Neural cell (in vitro differentiated cells): ENCODE data around the gene NCS1. TPM values are rescaled to one million over a fixed set of nuclear protein-coding genes. Genes with fewer than 3 reads are reported as not detected.

ENCODE experiments used
- H2AFZ ChIP-seq: fragments of 200-600, 300-800 bp; sonication (generic), shearing (Covaris generic); 2 replicates; pipeline ENCODE4 v1.6.0; 2014; ENCODE audit warnings: low read depth, mild to moderate bottlenecking, antibody characterized with exemption, low read length, moderate library complexity
- H3F3A ChIP-seq: fragments of 200-600 bp; shearing (Covaris generic); 2 replicates; pipeline ENCODE4 v1.6.1; 2016; ENCODE audit warnings: mild to moderate bottlenecking, moderate library complexity, mixed read lengths, antibody characterized with exemption, low read length; ENCODE audit not compliant: insufficient read depth, poor library complexity, severe bottlenecking
- H3K27ac ChIP-seq: fragments of 200-600, 300-800 bp; sonication (generic), shearing (Covaris generic); 2 replicates; pipeline ENCODE4 v1.5.1; 2014; ENCODE audit warnings: mild to moderate bottlenecking, low read length, moderate library complexity
- H3K27me3 ChIP-seq: fragments of 300-800, 200-600 bp; sonication (generic), shearing (Covaris generic); 2 replicates; pipeline ENCODE4 v1.6.0; 2014; ENCODE audit warnings: mild to moderate bottlenecking, low read depth, low read length, moderate library complexity; ENCODE audit not compliant: insufficient read depth
- H3K36me3 ChIP-seq: fragments of 300-800, 200-600 bp; sonication (generic), shearing (Covaris generic); 2 replicates; pipeline ENCODE4 v1.5.1; 2014; ENCODE audit warnings: mild to moderate bottlenecking, antibody characterized with exemption, low read length, moderate library complexity; ENCODE audit not compliant: insufficient read depth
- H3K4me2 ChIP-seq: fragments of 300-800, 200-600 bp; sonication (generic), shearing (Covaris generic); 2 replicates; pipeline ENCODE4 v1.6.0; 2014; ENCODE audit warnings: mild to moderate bottlenecking, low read length
- H3K4me3 ChIP-seq: fragments of 300-800, 200-600 bp; sonication (generic), shearing (Covaris generic); 2 replicates; pipeline ENCODE4 v1.5.1; 2014; ENCODE audit warnings: mild to moderate bottlenecking, low read length, moderate library complexity
- H3K79me2 ChIP-seq: fragments of 200-600 bp; shearing (Covaris generic); replicated peaks from 2 replicates; pipeline ENCODE4 v1.6.0; 2014; ENCODE audit warnings: mild to moderate bottlenecking, low read length, moderate library complexity; ENCODE audit not compliant: insufficient read depth
- H3K9ac ChIP-seq: fragments of 300-800, 200-600 bp; sonication (generic), shearing (Covaris generic); 2 replicates; pipeline ENCODE4 v1.6.1; 2016; ENCODE audit warnings: mild to moderate bottlenecking, low read length, mixed read lengths
- H3K9me2 ChIP-seq: fragments of 200-600 bp; shearing (Covaris generic); 2 replicates; pipeline ENCODE4 v1.6.1; 2016; ENCODE audit warnings: mild to moderate bottlenecking, low read length, mixed read lengths; ENCODE audit not compliant: insufficient read depth
- H3K9me3 ChIP-seq: fragments of 200-600, 300-800 bp; sonication (generic), shearing (Covaris generic); 2 replicates; pipeline ENCODE4 v1.6.1; 2016; ENCODE audit warnings: mild to moderate bottlenecking, mixed run types, low read length, moderate library complexity, mixed read lengths
- H4K20me1 ChIP-seq: fragments of 200-600 bp; shearing (Covaris generic); 2 replicates; pipeline ENCODE4 v1.6.1; 2016; ENCODE audit warnings: mild to moderate bottlenecking, mixed run types; ENCODE audit not compliant: insufficient read depth
- EP300 ChIP-seq: fragments of 450-650 bp; conservative IDR thresholded peaks from 2 replicates; pipeline ENCODE4 v1.6.1; 2014; ENCODE audit warnings: antibody characterized with exemption, mild to moderate bottlenecking, moderate library complexity; ENCODE audit not compliant: poor library complexity, severe bottlenecking
- EZH2 ChIP-seq: fragments of 200-600, 300-800 bp; shearing (Covaris generic), sonication (generic); IDR thresholded peaks from 2 replicates; pipeline ENCODE4 v1.6.1; 2014; ENCODE audit warnings: antibody characterized with exemption, low read length, borderline replicate concordance, mild to moderate bottlenecking; ENCODE audit not compliant: insufficient read depth, poor library complexity, severe bottlenecking
- MXI1 ChIP-seq: fragments of 450-650 bp; conservative IDR thresholded peaks from 2 replicates; pipeline ENCODE4 v1.6.1; 2014; ENCODE audit warnings: antibody characterized with exemption, mild to moderate bottlenecking; ENCODE audit not compliant: poor library complexity, severe bottlenecking
- POLR2AphosphoS5 ChIP-seq: IDR thresholded peaks from 2 replicates; pipeline ENCODE4 v1.6.1; 2012
- RAD21 ChIP-seq: fragments of 450-650 bp; conservative IDR thresholded peaks from 2 replicates; pipeline ENCODE4 v1.6.1; 2014; ENCODE audit warnings: antibody characterized with exemption, mild to moderate bottlenecking, moderate library complexity
- SMC3 ChIP-seq: fragments of 450-650 bp; conservative IDR thresholded peaks from 2 replicates; pipeline ENCODE4 v1.6.1; 2014; ENCODE audit warnings: antibody characterized with exemption, mild to moderate bottlenecking, moderate library complexity; ENCODE audit not compliant: poor library complexity
- TAF1 ChIP-seq: IDR thresholded peaks from 2 replicates; pipeline ENCODE4 v1.6.1; 2012; ENCODE audit warnings: low read depth
- polyA plus RNA-seq: library from polyadenylated mRNA; depleted of rRNA; stranded (reverse); fragments of >200 nt; gene quantifications from 2 replicates; pipeline ENCODE4 v1.2.3, GENCODE V29; 2014
- TF ChIP-seq, protein P1 (sequence below): IDR thresholded peaks from 2 replicates; pipeline ENCODE4 v1.6.1; 2012; ENCODE audit warnings: borderline replicate concordance
- TF ChIP-seq, protein P2 (sequence below): fragments of 450-650 bp; IDR thresholded peaks from 2 replicates; pipeline ENCODE4 v1.5.1; 2014; ENCODE audit warnings: antibody characterized with exemption, mild to moderate bottlenecking, moderate library complexity; ENCODE audit not compliant: poor library complexity, severe bottlenecking

NCS1 gene
- polyA plus RNA-seq, 1 donor from 2014 or later = 73.3 TPM

DNA sequence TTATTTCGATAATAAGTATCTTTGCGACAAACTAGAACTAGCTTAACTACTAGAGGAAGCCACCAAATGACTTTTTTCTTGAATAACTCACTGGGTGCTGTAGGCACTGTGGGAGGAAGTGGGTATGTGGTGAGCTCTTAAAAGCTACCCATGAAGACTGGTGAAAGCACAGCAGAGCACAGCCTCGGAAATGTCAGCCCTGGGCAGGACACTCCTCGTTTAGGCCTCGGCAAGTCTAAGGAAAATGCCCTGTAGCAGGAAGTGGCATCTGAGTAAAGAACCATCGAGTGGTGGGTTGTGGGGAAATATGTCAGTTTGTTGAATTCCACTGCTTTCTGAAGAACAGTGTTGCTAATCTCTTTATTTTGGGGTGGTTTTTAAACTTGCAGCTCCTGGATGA, 44.0 kb upstream of the NCS1 start:
- TF ChIP-seq EP300 (no peak), TAF1 (no peak), MXI1 (no peak), EZH2 (no peak), POLR2AphosphoS5 (no peak), SMC3 (no peak), RAD21 (no peak)
- TF ChIP-seq, protein P1, sequence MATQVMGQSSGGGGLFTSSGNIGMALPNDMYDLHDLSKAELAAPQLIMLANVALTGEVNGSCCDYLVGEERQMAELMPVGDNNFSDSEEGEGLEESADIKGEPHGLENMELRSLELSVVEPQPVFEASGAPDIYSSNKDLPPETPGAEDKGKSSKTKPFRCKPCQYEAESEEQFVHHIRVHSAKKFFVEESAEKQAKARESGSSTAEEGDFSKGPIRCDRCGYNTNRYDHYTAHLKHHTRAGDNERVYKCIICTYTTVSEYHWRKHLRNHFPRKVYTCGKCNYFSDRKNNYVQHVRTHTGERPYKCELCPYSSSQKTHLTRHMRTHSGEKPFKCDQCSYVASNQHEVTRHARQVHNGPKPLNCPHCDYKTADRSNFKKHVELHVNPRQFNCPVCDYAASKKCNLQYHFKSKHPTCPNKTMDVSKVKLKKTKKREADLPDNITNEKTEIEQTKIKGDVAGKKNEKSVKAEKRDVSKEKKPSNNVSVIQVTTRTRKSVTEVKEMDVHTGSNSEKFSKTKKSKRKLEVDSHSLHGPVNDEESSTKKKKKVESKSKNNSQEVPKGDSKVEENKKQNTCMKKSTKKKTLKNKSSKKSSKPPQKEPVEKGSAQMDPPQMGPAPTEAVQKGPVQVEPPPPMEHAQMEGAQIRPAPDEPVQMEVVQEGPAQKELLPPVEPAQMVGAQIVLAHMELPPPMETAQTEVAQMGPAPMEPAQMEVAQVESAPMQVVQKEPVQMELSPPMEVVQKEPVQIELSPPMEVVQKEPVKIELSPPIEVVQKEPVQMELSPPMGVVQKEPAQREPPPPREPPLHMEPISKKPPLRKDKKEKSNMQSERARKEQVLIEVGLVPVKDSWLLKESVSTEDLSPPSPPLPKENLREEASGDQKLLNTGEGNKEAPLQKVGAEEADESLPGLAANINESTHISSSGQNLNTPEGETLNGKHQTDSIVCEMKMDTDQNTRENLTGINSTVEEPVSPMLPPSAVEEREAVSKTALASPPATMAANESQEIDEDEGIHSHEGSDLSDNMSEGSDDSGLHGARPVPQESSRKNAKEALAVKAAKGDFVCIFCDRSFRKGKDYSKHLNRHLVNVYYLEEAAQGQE = no peak
- TF ChIP-seq, protein P2, sequence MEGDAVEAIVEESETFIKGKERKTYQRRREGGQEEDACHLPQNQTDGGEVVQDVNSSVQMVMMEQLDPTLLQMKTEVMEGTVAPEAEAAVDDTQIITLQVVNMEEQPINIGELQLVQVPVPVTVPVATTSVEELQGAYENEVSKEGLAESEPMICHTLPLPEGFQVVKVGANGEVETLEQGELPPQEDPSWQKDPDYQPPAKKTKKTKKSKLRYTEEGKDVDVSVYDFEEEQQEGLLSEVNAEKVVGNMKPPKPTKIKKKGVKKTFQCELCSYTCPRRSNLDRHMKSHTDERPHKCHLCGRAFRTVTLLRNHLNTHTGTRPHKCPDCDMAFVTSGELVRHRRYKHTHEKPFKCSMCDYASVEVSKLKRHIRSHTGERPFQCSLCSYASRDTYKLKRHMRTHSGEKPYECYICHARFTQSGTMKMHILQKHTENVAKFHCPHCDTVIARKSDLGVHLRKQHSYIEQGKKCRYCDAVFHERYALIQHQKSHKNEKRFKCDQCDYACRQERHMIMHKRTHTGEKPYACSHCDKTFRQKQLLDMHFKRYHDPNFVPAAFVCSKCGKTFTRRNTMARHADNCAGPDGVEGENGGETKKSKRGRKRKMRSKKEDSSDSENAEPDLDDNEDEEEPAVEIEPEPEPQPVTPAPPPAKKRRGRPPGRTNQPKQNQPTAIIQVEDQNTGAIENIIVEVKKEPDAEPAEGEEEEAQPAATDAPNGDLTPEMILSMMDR = no peak
- Histone ChIP-seq H2AFZ (no peak overlapping the region), H3K9me2 (no peaks in the 10 kb centered on the region), H3K27me3 (no peaks in the 10 kb centered on the region), H3K27ac (no peak overlapping the region), H3F3A (no peaks in the 10 kb centered on the region), H3K9ac (no peak overlapping the region), H3K4me2 (no peak overlapping the region), H4K20me1 (no peaks in the 10 kb centered on the region), H3K4me3 (no peak overlapping the region), H3K79me2 (no peaks in the 10 kb centered on the region), H3K36me3 (no peaks in the 10 kb centered on the region), H3K9me3 (no peaks in the 10 kb centered on the region)

DNA sequence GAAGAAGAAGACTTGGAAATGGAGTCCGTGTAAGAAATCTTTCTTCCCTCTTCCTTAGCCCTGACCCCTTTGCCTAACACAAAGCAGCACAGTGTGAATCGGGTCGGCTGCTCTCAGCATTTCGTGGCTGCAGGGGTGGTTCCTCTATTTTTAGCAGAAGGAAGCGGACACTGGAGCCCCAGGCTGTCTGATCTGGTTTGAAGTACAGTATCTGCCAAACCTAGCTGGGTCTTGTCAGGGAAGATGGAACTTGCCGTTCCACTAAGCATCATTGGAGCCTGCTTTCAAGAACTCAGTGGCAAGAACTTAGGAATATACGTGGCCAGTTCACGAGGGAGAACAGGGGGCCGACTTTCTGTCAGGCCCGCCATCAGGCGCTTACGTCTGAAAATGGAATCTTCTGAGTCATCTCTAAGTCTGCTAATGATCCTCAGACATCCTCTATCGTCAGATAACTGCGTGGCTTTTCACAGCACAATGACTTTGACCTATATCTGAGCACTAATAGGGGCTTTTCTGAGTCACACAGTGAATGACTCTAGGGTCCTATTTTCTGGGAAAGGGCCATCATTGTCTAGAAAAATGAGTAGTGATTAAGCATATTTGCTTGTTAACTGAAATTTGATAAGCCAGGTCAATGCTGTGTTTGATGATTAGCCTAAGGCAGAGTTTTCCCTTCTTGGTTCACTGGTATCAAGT, 43.3 kb upstream of the NCS1 start:
- H3K79me2 ChIP-seq = no peaks in the 10 kb centered on the region
- no peak overlapping the region for H3K4me2 ChIP-seq
- no peaks in the 10 kb centered on the region for H3K36me3 ChIP-seq
- no peak overlapping the region for H2AFZ ChIP-seq
- H3F3A ChIP-seq = no peaks in the 10 kb centered on the region
- H4K20me1 ChIP-seq = no peaks in the 10 kb centered on the region
- H3K27me3 ChIP-seq = no peaks in the 10 kb centered on the region
- TF ChIP-seq POLR2AphosphoS5 = no peak
- TF ChIP-seq EZH2 = no peak
- TF ChIP-seq TAF1 = no peak
- TF ChIP-seq, protein P1 = no peak
- no peak for TF ChIP-seq EP300
- no peak for TF ChIP-seq RAD21
- TF ChIP-seq MXI1 = no peak
- no peak for TF ChIP-seq SMC3
- TF ChIP-seq, protein P2 = no peak
- H3K9me3 ChIP-seq = no peaks in the 10 kb centered on the region
- H3K4me3 ChIP-seq = no peak overlapping the region
- H3K9me2 ChIP-seq = no peaks in the 10 kb centered on the region
- no peak overlapping the region for H3K27ac ChIP-seq
- H3K9ac ChIP-seq = no peak overlapping the region
